ENCODE measurements around the gene BICC1. TPM values are rescaled to one million over a fixed set of nuclear protein-coding genes. Genes with fewer than 3 reads are reported as not detected.
"Not testable (repeated sequence)": the region's sequence is repeated elsewhere in the genome, so short reads cannot be mapped to it uniquely, and the experiment has no call there.

Gene BICC1
- polyA plus RNA-seq, 1 donor (not counting 4 experiments of a cell fraction or from before 2014, with no cell fraction given) = 4.2 TPM

DNA sequence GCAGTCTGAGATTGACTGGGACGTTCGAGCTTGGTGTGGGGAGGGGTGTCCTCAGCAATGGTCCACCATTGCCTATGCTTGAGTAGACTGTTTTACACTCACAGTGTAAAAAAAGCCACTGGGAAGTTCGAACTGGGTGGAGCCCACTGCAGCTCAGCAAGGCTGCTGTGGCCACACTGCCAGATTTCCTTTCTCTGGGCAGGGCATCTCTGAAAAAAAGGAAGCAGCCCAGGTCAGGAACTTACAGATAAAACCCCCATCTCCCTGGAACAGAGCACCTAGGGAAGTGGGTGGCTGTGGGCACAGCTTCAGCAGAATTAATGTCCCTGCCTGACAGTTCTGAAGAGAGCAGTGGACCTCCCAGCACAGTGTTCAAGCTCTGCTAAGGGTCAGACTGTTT lies 80.3 kb downstream of the BICC1 start:
- Histone ChIP-seq H3K27ac (ENCODE audit: control insufficient read depth, insufficient read depth, low read length) (no peak overlapping the region), H2AFZ (ENCODE audit: control insufficient read depth, low read length) (no peak overlapping the region), H3K4me3 (ENCODE audit: control insufficient read depth in 2 of 3, extremely low read depth in 1 of 3, insufficient read depth in 2 of 3, low read depth in 1 of 3, low read length in 3 of 3) (no peak overlapping the region), H3K9ac (ENCODE audit: control insufficient read depth, extremely low read depth, insufficient read depth, low read length) (no peak overlapping the region), H3K9me3 (ENCODE audit: control insufficient read depth, low read depth, low read length) (no peaks in the 10 kb centered on the region), H3K4me1 (ENCODE audit: control insufficient read depth, extremely low read depth, insufficient read depth, low read length) (peaks cover 4% of the 10 kb centered on the region), H3K27me3 (ENCODE audit: control insufficient read depth, extremely low read depth, insufficient read depth, low read length) (no peaks in the 10 kb centered on the region), H4K20me1 (ENCODE audit: control insufficient read depth, extremely low read depth, insufficient read depth, low read length) (no peaks in the 10 kb centered on the region), H3K4me2 (ENCODE audit: control insufficient read depth, extremely low read depth, insufficient read depth, low read depth, low read length) (no peak overlapping the region), H3K9me1 (ENCODE audit: control insufficient read depth, extremely low read depth, insufficient read depth, low read length) (no peaks in the 10 kb centered on the region), H3K79me2 (ENCODE audit: control insufficient read depth, insufficient read depth, low read length) (no peaks in the 10 kb centered on the region), H3K36me3 (ENCODE audit: control insufficient read depth in 2 of 2, extremely low read depth in 1 of 2, insufficient read depth in 2 of 2, low read length in 2 of 2) (no peaks in the 10 kb centered on the region)
- no peak for DNase-seq (ENCODE audit: low read depth, low spot score)
- dilution Hi-C loops (cut with MboI; ENCODE audit: extremely low pct_ligation_motif_present, low sequenced_read_pairs) = no loop called here
- no peak for FAIRE-seq
- TF ChIP-seq EZH2 (IDR thresholded peaks at IDR 0.05; ENCODE audit: low read length) = no peak
- TF ChIP-seq CTCF (optimal IDR thresholded peaks at IDR 0.05 in 1 of 3, IDR thresholded peaks at IDR 0.05 in 1 of 3, conservative IDR thresholded peaks at IDR 0.05 in 1 of 3; ENCODE audit: extremely low read depth in 1 of 3, insufficient read depth in 2 of 3, low read length in 3 of 3) = no peak

- dilution Hi-C loops (cut with MboI; ENCODE audit: extremely low pct_ligation_motif_present, low sequenced_read_pairs); H3K9ac ChIP-seq (ENCODE audit: control insufficient read depth, extremely low read depth, insufficient read depth, low read length); H3K4me1 ChIP-seq (ENCODE audit: control insufficient read depth, extremely low read depth, insufficient read depth, low read length); H3K4me2 ChIP-seq (ENCODE audit: control insufficient read depth, extremely low read depth, insufficient read depth, low read depth, low read length); H3K9me3 ChIP-seq (ENCODE audit: control insufficient read depth, low read depth, low read length); H4K20me1 ChIP-seq (ENCODE audit: control insufficient read depth, extremely low read depth, insufficient read depth, low read length); FAIRE-seq; DNase-seq (ENCODE audit: low read depth, low spot score); H3K36me3 ChIP-seq (ENCODE audit: control insufficient read depth in 2 of 2, extremely low read depth in 1 of 2, insufficient read depth in 2 of 2, low read length in 2 of 2); H3K9me1 ChIP-seq (ENCODE audit: control insufficient read depth, extremely low read depth, insufficient read depth, low read length); H2AFZ ChIP-seq (ENCODE audit: control insufficient read depth, low read length); H3K27me3 ChIP-seq (ENCODE audit: control insufficient read depth, extremely low read depth, insufficient read depth, low read length); H3K79me2 ChIP-seq (ENCODE audit: control insufficient read depth, insufficient read depth, low read length); H3K27ac ChIP-seq (ENCODE audit: control insufficient read depth, insufficient read depth, low read length); H3K4me3 ChIP-seq (ENCODE audit: control insufficient read depth in 2 of 3, extremely low read depth in 1 of 3, insufficient read depth in 2 of 3, low read depth in 1 of 3, low read length in 3 of 3): not testable (repeated sequence)
Measured at GRCh38 chr10:58597211-58597610, 84.5 kb downstream of the BICC1 start.

- no peak overlapping the region for H3K4me2 ChIP-seq (ENCODE audit: control insufficient read depth, extremely low read depth, insufficient read depth, low read depth, low read length)
Measured at GRCh38 chr10:58599927-58600553, 87.4 kb downstream of the BICC1 start.

More at GRCh38 chr10:58599927-58600553, 87.4 kb downstream of the BICC1 start:
- Histone ChIP-seq H3K9me3 (ENCODE audit: control insufficient read depth, low read depth, low read length) (no peaks in the 10 kb centered on the region), H2AFZ (ENCODE audit: control insufficient read depth, low read length) (no peak overlapping the region), H3K36me3 (ENCODE audit: control insufficient read depth in 2 of 2, extremely low read depth in 1 of 2, insufficient read depth in 2 of 2, low read length in 2 of 2) (no peaks in the 10 kb centered on the region), H4K20me1 (ENCODE audit: control insufficient read depth, extremely low read depth, insufficient read depth, low read length) (no peaks in the 10 kb centered on the region), H3K27me3 (ENCODE audit: control insufficient read depth, extremely low read depth, insufficient read depth, low read length) (no peaks in the 10 kb centered on the region), H3K79me2 (ENCODE audit: control insufficient read depth, insufficient read depth, low read length) (no peaks in the 10 kb centered on the region), H3K4me3 (ENCODE audit: control insufficient read depth in 2 of 3, extremely low read depth in 1 of 3, insufficient read depth in 2 of 3, low read depth in 1 of 3, low read length in 3 of 3) (no peak overlapping the region), H3K4me1 (ENCODE audit: control insufficient read depth, extremely low read depth, insufficient read depth, low read length) (no peaks in the 10 kb centered on the region), H3K9ac (ENCODE audit: control insufficient read depth, extremely low read depth, insufficient read depth, low read length) (no peak overlapping the region), H3K27ac (ENCODE audit: control insufficient read depth, insufficient read depth, low read length) (no peak overlapping the region), H3K9me1 (ENCODE audit: control insufficient read depth, extremely low read depth, insufficient read depth, low read length) (no peaks in the 10 kb centered on the region)
- no peak for FAIRE-seq
- dilution Hi-C loops (cut with MboI; ENCODE audit: extremely low pct_ligation_motif_present, low sequenced_read_pairs) = no loop called here
- no peak for DNase-seq (ENCODE audit: low read depth, low spot score)
- TF ChIP-seq CTCF (optimal IDR thresholded peaks at IDR 0.05 in 1 of 3, IDR thresholded peaks at IDR 0.05 in 1 of 3, conservative IDR thresholded peaks at IDR 0.05 in 1 of 3; ENCODE audit: extremely low read depth in 1 of 3, insufficient read depth in 2 of 3, low read length in 3 of 3) (no peak), EZH2 (IDR thresholded peaks at IDR 0.05; ENCODE audit: low read length) (no peak)

All from keratinocyte (primary cell).